ENCODE results near the gene CD46.

DNA sequence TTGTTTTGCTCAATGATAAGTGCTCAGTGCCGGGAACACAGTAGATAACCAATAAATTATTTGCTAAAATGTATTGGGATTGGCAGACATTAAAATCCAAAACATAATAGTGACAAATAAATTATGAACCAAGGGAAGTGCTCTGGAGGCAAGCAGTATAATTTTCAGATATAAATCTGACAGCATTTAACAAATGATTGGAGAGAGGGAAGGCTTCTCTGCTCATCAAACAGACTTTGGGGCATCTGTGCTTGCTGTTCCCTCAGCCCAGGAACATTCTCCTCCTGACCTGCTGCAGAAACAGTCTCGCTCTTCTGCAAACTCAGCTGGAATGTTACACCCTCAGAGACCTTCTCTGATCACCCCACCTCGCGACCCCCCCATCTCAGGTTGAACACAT lies 2.2 kb downstream of the CD46 start:
- TF ChIP-seq, protein P1, sequence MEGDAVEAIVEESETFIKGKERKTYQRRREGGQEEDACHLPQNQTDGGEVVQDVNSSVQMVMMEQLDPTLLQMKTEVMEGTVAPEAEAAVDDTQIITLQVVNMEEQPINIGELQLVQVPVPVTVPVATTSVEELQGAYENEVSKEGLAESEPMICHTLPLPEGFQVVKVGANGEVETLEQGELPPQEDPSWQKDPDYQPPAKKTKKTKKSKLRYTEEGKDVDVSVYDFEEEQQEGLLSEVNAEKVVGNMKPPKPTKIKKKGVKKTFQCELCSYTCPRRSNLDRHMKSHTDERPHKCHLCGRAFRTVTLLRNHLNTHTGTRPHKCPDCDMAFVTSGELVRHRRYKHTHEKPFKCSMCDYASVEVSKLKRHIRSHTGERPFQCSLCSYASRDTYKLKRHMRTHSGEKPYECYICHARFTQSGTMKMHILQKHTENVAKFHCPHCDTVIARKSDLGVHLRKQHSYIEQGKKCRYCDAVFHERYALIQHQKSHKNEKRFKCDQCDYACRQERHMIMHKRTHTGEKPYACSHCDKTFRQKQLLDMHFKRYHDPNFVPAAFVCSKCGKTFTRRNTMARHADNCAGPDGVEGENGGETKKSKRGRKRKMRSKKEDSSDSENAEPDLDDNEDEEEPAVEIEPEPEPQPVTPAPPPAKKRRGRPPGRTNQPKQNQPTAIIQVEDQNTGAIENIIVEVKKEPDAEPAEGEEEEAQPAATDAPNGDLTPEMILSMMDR (IDR thresholded peaks at IDR 0.05 in 2 of 3, conservative IDR thresholded peaks at IDR 0.05 in 1 of 3; ENCODE audit: borderline replicate concordance in 1 of 3, insufficient read depth in 1 of 3, low read depth in 2 of 3, low read length in 2 of 3), result no peak
- TF ChIP-seq CEBPB (IDR thresholded peaks at IDR 0.05; ENCODE audit: low read depth) (no peak), POLR2A (IDR thresholded peaks at IDR 0.05; ENCODE audit: borderline replicate concordance, extremely low read depth, insufficient read depth, insufficient read length) (no peak), POLR2AphosphoS5 (IDR thresholded peaks at IDR 0.05; ENCODE audit: low read depth, low read length) (no peak), SRF (IDR thresholded peaks at IDR 0.05; ENCODE audit: low read depth) (no peak), EZH2 (IDR thresholded peaks at IDR 0.05) (no peak)
- TF ChIP-seq, protein P2, sequence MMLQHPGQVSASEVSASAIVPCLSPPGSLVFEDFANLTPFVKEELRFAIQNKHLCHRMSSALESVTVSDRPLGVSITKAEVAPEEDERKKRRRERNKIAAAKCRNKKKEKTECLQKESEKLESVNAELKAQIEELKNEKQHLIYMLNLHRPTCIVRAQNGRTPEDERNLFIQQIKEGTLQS (IDR thresholded peaks at IDR 0.05), result no peak
- TF ChIP-seq, protein P3, sequence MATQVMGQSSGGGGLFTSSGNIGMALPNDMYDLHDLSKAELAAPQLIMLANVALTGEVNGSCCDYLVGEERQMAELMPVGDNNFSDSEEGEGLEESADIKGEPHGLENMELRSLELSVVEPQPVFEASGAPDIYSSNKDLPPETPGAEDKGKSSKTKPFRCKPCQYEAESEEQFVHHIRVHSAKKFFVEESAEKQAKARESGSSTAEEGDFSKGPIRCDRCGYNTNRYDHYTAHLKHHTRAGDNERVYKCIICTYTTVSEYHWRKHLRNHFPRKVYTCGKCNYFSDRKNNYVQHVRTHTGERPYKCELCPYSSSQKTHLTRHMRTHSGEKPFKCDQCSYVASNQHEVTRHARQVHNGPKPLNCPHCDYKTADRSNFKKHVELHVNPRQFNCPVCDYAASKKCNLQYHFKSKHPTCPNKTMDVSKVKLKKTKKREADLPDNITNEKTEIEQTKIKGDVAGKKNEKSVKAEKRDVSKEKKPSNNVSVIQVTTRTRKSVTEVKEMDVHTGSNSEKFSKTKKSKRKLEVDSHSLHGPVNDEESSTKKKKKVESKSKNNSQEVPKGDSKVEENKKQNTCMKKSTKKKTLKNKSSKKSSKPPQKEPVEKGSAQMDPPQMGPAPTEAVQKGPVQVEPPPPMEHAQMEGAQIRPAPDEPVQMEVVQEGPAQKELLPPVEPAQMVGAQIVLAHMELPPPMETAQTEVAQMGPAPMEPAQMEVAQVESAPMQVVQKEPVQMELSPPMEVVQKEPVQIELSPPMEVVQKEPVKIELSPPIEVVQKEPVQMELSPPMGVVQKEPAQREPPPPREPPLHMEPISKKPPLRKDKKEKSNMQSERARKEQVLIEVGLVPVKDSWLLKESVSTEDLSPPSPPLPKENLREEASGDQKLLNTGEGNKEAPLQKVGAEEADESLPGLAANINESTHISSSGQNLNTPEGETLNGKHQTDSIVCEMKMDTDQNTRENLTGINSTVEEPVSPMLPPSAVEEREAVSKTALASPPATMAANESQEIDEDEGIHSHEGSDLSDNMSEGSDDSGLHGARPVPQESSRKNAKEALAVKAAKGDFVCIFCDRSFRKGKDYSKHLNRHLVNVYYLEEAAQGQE (IDR thresholded peaks at IDR 0.05; ENCODE audit: low read depth), result no peak

Data from HCT116 (cell line).